Cardiac fibroblast (primary cell): ENCODE results near the gene RFLNA.
"Not testable (repeated sequence)": the region's sequence is repeated elsewhere in the genome, so short reads cannot be mapped to it uniquely, and the experiment has no call there.

ENCODE experiments used
- DNase-seq, 2 donors: peaks; one replicate each; pipeline versions ENCODE4 v3.0.0 to v3.0.0-alpha.2; 2010; ENCODE audit warnings: low read depth in 2 of 2
- H3K4me3 ChIP-seq, 2 donors: replicated peaks in 1 of 2; 1 replicate in 1 of 2; 2 replicates in 1 of 2; pipeline ENCODE4 v1.5.1; 2011; ENCODE audit warnings: low read depth in 2 of 2, low read length in 2 of 2, mild to moderate bottlenecking in 2 of 2, moderate library complexity in 1 of 2
- TF ChIP-seq, protein P1 (sequence below): IDR thresholded peaks from one replicate; pipeline ENCODE4 v1.5.1; 2011; ENCODE audit warnings: low read depth, mild to moderate bottlenecking, low read length, inconsistent platforms

RFLNA gene

DNA sequence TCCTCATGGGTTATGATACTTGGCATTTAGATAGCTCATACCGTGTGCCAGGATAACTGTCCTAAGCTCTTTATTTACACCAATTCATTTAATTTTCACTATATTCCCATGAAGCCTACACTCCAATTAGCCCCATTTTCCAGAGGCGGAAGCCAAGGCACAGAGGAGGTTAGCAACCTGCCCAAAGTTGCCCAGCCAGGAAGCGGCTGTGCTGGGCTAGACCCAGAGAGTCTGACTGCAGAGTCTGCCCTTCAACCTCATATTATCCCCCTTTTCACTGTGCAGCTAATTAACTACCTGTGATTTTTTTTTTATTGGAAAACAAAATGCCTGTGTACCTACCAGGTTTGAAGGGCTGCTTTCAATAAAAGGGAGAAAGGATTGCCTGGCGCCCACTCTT lies 2.5 kb downstream of the RFLNA start:
- no peak for DNase-seq
- TF ChIP-seq, protein P1, sequence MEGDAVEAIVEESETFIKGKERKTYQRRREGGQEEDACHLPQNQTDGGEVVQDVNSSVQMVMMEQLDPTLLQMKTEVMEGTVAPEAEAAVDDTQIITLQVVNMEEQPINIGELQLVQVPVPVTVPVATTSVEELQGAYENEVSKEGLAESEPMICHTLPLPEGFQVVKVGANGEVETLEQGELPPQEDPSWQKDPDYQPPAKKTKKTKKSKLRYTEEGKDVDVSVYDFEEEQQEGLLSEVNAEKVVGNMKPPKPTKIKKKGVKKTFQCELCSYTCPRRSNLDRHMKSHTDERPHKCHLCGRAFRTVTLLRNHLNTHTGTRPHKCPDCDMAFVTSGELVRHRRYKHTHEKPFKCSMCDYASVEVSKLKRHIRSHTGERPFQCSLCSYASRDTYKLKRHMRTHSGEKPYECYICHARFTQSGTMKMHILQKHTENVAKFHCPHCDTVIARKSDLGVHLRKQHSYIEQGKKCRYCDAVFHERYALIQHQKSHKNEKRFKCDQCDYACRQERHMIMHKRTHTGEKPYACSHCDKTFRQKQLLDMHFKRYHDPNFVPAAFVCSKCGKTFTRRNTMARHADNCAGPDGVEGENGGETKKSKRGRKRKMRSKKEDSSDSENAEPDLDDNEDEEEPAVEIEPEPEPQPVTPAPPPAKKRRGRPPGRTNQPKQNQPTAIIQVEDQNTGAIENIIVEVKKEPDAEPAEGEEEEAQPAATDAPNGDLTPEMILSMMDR = no peak
- H3K4me3 ChIP-seq = no peak overlapping the region

- no peak overlapping the region for H3K4me3 ChIP-seq
- DNase-seq = no peak
- TF ChIP-seq, protein P1 = no peak
Measured at GRCh38 chr12:124297856-124298255, 3.0 kb downstream of the RFLNA start.

- TF ChIP-seq, protein P1 = no peak
- no peak for DNase-seq
- no peak overlapping the region for H3K4me3 ChIP-seq
Measured at GRCh38 chr12:124298685-124299410, 4.0 kb downstream of the RFLNA start.

- no peak overlapping the region for H3K4me3 ChIP-seq
- TF ChIP-seq, protein P1 = no peak
- DNase-seq = no peak
Measured at GRCh38 chr12:124299628-124300388, 4.9 kb downstream of the RFLNA start.

GRCh38 chr12:124300657-124301056 lies 5.8 kb downstream of the RFLNA start:
- not testable (repeated sequence) for H3K4me3 ChIP-seq, DNase-seq

GRCh38 chr12:124301084-124301654 lies 6.3 kb downstream of the RFLNA start:
- no peak overlapping the region for H3K4me3 ChIP-seq
- no peak for DNase-seq
- TF ChIP-seq, protein P1 = no peak

DNA sequence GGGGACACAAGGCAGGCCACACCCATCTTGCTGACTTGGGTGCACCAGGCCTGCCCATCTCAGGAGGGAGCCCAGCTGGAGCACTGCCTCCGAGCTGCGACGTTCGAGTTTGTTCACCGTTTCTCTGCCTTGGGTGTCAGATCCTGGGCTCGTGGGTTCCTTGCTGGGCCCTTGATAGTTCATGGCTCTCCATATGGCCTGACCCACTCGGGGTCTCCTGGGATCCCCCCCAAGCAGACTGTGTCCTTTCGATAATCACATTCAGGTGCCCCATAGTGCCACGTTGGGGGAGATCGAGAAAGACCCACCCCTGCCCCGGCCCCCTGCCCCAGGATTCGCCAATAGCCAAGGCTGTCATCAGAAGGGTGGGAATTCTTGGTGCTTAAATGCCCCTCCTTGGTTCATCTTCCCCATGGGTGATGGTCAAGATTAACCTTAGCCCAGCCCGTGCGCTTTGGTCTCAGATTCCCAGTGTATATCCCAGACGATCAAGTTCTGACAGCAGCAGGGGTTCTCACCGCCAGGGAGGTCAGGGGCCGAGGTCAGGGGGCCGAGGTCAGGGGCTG lies 7.4 kb downstream of the RFLNA start:
- TF ChIP-seq, protein P1 = no peak
- DNase-seq = no peak
- no peak overlapping the region for H3K4me3 ChIP-seq
